GM21526 (cell line): ENCODE data around the gene RASSF7.

Experiments
- ATAC-seq: cut with Tn5 transposase; IDR thresholded peaks from one replicate; pipeline ENCODE4 v1.9.1; 2021; ENCODE audit warnings: moderate library complexity; ENCODE audit not compliant: unreplicated experiment, low FRiP score

RASSF7 gene

GRCh38 chr11:578276-579035 lies 17.7 kb downstream of the RASSF7 start:
- ATAC-seq, result no peak

DNA sequence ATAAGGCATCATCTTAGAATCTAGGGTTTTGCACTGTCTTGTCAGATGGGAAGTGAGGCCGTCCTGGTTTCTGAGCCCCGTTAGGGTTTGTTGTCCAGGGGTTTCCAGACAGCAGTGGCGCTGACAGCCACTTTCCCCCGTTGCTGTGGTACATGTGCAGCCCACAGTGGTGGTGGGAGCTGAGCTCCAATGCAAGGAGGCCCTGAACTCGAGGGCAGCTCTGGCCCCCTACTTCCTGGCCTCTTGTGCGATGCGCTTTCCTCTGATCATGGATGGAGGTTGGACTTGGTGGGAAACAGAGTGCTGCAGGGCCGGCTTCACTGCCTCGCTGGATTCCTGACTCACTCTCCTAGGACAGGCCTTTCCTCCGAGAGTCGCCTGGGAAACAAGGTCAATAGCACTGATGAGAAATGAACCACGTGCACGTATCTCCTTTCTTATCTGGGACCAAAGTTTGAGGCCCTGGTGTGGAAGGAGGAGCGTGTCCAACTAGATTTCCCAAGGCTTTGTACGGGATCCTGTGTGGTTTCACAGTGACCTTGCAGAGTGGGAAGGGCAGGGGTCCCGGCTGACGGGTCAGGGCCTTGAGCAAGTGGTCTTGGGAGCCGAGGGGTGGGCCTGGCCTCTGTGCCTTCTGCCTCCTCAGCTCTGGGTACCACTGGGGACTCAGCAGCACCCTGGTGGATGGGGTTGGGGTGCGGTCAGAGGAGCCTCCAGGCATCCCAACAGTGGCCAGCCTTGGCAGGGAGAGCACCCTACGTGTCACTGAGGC lies 19.2 kb downstream of the RASSF7 start:
- ATAC-seq, result no peak

GRCh38 chr11:581342-581741 lies 20.6 kb downstream of the RASSF7 start:
- no peak for ATAC-seq

- ATAC-seq, result no peak
These were observed 21.0 kb downstream of the RASSF7 start for GRCh38 chr11:581752-582151.

- no peak for ATAC-seq
These were observed 23.5 kb downstream of the RASSF7 start for GRCh38 chr11:584287-584686.

DNA sequence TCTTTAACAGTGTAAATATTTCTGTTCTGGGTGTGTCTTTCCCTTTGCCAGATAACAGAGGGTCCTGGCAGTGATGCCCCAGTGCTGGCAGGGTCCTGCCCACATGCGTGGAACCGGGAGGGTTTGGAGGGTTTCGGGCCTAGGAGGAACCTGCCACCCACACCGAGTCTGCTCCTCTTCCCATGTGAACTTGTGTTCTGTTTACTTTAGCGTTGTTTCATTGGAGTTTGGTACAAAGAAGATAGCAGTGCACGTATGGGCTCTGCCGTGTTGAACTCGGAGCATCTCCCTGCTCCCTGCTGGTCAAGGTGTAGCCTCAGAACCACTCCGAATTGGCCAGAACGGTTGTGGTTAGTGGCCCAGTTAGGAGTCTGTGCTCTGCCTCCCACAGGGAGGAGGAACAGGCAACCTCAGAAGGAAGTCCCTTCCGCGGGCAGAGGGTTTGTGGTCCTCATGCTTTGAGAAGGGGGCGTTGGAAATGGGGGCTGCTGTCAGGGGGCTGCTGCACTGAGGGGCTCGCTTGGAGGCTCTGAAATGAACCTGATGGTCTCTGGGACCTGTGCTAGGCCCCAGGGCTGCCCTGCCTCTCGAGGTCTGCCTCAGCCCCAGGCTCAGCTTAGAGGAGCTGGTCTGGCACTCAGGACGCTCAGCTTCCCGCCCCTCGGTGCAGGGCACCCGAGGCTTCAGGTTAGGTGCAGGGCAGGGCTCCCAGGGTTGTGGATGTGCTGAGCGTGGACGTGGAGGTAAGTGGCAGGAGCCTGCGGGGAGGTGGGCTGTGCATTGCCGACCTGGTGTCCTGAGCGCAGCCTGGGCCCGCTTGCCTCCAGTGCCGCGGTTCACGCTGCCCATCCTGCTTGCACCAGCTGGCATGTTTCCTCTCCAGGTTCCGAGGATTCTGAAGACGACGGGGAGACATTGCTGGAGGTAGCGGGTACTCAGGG lies 25.9 kb downstream of the RASSF7 start:
- no peak for ATAC-seq

DNA sequence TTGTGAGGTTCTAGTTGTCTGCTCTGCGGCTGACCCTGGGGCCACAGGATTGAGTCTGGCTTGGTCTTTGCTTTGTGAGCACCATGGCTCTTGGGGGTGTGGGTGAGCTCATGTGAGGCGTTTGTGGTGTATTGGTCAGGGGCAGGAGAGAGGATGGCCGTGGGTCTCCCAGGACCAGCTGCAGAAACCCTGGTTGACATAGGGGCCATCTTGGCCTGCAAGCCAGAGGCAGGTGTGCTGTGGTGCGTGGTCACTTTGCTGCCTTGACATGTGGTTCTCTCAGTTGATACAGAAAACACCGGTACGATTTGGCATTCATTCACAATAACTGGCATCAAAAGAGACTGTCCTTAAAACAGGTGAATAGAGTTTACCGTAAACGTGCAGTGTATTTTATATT lies 26.8 kb downstream of the RASSF7 start:
- no peak for ATAC-seq

DNA sequence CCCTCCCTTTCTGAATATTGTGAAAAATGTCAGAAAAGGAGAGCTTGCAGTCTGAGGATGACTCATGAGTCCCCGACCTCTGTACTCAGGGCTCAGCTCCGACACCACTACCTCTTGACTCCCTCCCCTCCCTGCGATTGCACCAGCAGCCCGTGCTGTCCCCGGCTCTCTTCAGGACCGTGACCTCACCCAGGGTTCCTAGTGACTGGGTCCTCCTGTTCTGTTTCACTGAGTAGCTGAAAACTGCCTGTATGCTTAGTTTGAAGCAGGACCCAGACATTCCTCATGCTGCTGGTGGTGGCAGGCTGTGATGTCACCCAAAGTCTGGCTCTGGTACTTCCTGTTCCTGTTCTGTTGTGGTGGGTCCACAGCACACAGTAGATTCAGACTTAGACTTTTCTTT lies 27.2 kb downstream of the RASSF7 start:
- ATAC-seq, result no peak

GRCh38 chr11:589798-590197 lies 29.0 kb downstream of the RASSF7 start:
- ATAC-seq, result no peak

DNA sequence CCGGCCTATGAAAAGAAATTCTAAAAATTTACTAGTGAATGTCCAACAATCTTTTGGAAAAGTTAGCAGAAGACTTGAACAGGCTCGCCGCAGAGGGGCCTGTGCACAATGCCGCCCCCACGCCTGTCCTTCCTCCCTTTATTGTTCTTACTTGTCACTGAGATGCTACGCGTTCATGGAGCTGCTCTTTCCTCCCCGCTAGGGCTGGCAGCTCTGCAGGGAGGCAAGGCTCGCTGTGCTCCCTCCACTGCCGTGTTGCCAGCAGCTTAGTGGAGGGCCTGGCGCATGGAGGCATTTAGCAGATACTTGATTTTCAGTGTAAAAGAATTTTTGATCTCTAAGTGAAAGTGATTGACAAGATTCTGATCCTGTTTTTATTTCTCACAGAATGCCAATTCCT lies 30.2 kb downstream of the RASSF7 start:
- no peak for ATAC-seq

- ATAC-seq, result no peak
These were observed 31.7 kb downstream of the RASSF7 start for GRCh38 chr11:592501-592900.

DNA sequence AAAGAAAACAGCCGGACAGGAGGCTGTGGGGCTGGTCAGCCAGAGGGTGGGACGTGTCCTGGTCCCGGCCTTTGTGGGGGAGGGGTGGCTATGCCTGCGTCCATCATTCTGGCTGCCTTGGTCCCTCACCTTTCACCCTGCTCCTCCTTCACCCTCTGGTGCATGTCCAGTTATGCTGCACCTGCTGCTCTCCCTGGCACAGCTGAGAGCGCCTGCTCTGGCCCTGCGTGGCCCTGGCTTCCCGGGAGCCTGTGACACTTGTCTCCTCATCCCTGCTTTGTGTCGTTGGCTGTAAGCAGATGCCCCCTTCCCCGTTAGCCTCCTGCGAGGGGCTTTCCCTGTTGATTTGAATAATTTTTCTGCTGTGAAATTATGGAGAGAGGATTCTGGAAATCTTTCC lies 32.1 kb downstream of the RASSF7 start:
- ATAC-seq, result no peak

GRCh38 chr11:593347-593746 lies 32.6 kb downstream of the RASSF7 start:
- no peak for ATAC-seq

DNA sequence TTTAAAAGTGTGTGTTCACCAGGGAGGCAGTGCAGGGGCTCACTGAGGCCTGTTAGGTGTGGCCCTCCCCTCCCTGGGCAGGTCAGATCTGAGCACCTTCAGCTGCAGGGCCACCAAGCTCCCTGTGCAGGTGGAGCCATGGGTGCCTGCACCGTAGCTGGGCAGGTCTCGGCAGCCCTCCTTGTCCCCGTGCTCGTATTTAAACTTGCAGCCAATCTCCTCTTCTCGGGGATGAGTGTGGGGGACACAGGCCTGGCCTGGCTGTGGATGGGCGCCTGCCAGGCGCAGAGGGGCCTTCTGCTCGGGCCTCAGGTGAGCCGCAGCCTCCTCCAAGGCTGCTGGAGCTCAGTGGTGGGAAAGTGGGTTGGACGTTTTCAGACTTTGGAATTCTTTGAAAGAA lies 34.6 kb downstream of the RASSF7 start:
- no peak for ATAC-seq

DNA sequence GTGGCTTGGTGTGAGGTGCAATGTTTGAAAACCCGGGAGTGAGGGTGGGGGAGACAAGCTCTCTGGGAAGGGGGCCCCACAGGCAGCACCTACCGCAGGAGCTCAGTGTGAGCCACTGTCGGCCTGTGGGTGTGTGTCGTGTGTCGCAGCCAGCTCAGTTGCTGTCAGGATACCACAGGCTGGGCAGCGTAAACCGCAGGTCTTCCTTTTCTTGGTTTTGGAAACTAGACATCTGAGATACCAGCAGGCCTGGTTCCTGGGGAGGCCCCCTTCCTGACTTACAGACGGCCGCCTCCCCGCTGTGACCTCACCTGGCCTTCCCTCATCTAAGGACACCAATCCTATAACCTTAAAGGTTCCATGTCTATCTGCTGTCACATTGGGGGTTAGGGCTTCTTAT lies 35.6 kb downstream of the RASSF7 start:
- ATAC-seq, result no peak

- ATAC-seq, result no peak
These were observed 36.5 kb downstream of the RASSF7 start for GRCh38 chr11:597166-597725.

DNA sequence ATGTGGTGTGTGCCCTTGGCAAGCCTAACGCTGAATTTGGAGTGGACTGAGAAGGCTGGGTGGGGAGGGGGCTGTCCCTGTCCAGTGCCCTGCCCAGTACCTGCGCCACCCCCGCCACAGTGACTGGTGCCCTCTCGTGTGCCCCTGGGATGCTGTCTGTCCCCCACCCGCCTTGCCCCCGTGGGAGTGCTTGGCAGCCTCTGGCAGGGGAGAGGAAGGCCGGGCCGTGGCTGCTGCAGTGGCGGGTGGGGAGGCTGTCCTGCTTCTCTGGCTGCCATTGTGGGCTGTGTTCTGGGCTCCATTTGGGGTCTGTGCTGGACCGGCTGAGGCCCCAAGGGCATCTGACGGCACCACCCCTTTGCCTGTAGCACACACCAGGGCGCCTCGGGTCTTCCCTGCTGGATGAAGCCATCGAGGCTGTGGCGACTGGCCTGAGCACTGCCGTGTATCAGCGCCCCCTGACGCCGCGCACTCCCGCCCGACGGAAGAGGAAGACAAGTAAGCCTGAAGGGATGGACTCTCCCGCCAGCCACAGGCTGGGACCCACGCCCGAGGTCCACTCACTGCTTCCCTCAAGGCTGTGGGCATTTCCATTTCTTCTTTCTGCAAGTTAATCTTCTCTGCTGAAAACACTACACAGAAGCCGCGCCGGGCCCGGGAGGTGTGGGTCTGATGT lies 37.4 kb downstream of the RASSF7 start:
- ATAC-seq, result no peak

DNA sequence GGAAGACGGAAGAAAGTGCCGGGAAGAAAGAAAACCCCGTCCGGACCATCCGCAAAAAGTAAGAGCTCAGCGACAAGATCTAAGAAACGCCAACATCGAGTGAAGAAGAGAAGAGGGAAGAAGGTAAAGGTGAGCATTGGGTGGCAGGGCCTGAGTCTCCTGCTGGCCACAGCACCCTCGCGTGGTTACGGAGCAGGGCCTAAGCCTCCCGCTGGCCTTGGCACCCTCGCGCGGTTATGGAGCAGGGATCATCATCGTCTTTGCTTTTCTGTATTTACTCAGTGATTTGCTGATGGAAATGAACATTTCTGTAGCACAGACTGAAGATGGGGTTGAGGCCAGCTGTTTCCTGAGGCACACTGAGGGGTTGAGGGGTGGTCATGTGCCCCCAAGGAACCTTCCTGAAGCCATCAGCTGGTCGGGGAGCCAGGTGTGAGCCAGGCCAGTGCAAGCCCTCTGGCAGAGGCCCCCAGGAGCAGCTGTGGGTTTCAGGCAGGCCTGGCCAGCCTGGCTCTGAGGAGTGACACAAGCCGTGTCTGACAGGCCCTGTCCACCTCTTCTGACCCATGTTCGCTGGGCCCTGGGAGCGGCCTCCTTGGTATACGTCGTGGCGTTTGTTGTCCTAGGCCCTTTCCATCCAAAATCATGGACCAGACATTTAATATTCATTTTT lies 40.9 kb downstream of the RASSF7 start:
- no peak for ATAC-seq

DNA sequence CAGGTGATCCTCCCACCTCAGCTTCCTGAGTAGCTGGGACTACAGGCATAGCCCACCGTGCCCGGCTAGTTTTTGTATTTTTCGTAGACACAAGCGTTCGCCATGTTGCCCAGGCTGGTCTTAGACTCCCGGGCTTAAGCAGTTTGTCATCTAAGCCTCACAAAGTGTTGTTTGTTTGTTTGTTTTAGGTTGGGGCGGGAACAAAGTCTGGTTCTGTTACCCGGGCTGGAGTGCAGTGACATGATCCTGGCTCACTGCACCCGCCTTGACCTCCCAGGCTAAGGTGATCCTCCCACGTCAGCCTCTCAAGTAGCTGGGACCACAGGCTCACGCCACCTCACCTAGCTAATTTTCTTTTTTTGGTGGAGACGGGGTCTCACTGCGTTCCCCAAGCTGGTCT lies 42.4 kb downstream of the RASSF7 start:
- ATAC-seq, result no peak
